ENCODE results near the gene DDX17. TPM values are rescaled to one million over a fixed set of nuclear protein-coding genes. Genes with fewer than 3 reads are reported as not detected.

The DDX17 gene
- total RNA-seq, 1 donor from 2014 or later = 174 TPM

DNA sequence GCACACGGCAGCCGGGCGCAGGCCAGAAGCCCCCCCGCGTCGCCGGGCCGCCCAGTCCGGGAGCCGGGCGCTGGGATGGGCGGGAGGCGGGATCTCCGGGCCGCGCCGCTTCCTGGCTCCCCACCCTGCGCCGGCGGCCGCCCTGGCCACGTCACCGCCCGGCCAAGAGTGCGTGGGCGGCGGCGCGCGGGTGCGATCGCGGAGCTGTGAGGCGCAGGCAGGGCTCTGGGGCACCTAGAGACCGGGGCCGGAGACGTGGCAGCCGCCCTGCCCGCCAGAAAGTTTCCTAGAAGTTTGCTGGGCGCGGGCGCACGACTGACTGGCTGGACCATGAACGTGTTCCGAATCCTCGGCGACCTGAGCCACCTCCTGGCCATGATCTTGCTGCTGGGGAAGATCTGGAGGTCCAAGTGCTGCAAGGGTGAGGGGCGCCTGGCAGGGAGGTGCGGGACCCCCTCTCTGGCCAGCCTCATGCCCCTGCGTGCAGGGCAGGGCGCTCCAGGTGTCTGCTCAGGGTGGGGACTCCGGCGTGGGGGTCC, 38.1 kb downstream of the DDX17 start, which contains the start of gene KDELR3:
Gene KDELR3, plus strand, starts transcription at position 193 of the 539 bp plus-strand sequence. Its CDS starts 138 bp downstream, at position 331.
- DNase-seq (ENCODE audit: low spot score) = peak; percentile 58
- peak; percentile 90 for ATAC-seq

DNA sequence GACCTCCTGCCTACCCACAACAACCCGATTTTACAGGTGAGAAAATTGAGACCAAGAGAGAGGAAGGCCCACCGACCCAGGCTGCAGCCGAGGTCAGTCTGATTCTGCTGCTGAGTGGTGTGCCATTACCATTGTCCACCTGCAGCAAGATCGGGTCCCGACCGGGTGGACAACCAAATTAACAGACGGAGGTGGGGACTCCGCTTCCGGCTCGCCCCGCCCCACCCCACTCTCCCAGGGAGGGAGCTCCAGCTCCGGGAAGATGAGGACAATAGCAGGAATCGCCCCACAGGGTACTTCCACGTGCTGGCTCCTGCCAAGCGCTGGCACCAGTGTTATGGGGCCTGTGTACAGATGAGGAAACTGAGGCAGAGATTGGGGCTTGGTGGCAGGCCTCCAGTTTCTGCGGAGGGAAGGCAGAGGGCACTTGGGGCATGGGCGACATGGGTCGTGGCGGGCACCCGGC, 38.6 kb downstream of the DDX17 start:
- DNase-seq (ENCODE audit: low spot score) (no peak), ATAC-seq (peak; percentile 9)

DNA sequence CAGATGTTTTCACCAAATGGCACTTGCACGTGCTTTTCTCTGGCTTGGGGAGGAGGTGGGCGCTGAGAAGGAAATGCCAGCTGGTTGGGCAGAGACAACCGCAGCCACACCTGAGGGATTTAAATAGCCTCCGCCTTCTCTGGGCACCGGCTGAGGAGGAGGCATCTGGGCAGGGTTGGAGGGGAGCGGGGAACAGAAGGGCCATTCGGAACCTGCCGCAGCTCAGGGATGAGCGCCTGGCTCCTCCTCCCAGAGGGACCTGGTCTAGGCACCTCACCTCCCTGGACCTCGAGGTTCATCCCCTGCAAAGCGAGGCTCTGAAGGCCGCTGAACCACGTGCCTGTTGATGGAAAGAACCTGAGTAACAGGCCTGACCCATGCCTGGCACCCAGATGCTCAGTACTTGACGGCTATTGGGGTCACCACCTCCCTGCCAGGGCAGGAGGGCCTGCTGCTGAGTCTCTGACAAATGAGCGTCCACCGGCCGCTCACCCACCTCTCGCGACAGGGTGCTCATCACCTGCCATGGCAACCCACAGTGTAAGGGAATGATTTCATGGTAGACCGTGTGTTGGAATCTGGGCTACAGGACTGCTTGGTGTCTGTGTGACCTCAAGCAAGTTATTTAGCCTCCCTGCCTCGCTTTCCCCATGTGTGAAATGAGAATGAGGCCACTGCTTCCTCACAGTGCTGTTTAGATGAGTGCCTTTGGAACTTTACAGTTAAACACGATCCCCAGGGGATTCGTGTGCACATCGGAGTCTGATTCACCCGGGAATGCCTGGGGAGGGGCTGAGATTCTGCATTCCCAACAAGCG, 40.2 kb downstream of the DDX17 start:
- no peak for DNase-seq (ENCODE audit: low spot score)
- no peak for ATAC-seq

DNA sequence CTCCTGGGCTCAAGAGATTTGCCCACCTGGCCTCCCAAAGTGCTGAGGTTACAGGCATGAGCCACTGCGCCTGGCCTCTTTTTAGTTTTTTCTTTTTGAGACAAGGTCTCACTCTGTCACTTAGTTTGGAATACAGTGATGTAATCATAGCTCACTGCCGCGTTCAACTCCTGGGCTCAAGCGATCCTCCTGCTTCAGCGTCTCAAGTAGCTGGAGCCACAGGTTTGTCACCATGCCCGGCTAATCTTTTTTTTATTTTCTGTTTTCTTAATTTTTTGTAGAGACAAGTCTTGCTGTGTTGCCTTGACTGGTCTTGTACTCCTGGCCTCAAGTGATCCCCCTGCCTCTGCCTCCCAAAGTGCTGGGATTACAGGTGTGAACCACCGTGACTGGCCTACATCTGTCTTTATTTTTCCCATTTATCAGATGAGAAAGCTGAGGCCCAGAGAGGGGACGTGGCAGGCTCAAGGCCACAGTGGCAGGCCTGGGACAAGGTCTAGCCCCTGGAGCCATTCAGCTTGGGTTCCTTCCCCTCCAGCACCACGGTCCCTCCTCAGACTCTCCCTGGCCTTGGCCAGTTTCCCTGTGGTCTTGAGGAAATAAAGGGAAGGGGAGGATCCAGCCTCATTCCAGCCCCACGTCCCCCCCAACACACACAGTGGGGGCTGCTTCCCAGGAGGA, 41.0 kb downstream of the DDX17 start:
- DNase-seq (ENCODE audit: low spot score) (no peak), ATAC-seq (no peak)

DNA sequence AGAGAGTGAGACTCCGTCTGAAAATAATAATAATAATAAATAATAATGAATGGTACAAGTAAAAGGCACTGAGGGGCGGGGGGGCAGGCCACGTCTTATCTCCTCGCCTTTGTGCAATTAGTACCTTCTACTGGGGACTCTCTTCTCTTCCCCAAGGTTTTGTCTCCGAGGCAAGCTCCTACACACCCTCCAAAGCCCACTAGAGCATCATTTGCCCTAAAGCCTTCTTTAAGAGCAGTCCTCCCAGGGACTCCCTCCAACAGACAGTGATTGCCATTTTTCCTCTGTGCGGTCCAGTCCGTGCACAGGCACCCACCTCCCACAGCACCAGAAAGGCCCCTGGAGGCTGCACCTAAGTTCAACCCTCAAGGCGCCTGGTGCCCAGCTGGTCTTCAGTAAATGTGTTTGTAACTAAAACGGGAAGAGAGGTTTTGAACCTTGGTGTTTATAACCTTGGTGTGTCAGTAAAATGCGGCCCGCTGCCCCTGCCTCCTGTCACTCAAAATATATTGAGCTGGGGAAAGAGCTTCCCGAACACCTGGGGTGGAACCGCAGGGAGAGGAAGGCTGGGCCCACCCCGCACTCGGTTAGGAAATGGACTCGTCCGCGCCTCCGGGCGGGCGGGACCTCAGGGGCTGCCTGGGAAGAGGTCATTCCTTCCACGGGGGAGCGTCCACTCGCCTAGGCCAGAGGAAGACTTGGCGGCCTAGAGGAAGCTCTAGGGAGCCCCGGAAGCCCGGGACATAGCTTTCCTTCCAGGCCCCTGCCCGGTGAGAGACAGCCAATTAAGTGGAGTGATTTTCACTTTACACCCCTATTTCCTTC, 42.9 kb downstream of the DDX17 start:
- ATAC-seq = peak; percentile 5
- no peak for DNase-seq (ENCODE audit: low spot score)

DNA sequence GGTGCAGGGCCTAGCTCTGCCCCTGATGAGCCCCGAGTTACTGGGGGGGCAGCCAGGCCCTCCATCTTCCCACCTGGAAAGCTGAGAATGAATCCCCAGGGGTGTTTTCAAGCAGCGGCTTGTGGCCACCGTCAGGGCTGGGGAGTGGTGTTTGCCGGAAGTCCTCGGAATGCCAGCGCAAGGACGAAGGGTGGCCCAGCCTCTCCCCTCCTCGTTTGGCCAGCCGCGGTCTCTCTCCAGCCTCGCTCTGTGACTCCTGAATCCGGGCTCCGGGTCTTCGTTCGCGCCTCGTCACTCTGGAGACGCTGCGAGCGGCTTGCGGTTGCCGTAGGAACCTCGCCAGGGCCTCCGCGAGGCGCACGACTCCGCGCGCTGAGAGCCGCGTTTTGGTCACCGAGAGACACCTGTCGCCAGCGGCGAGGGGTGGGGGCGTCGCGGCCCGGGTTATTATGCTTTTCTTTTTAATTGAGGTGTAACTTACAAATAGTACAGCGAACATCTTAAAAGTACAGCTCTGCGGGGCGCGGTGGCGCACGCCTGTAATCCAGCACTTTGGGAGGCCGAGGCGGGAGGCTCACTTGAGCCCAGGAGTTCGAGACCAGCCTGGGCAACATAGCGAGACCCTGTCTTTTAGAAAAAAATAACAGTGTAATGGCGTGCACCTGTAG, 44.6 kb downstream of the DDX17 start:
- DNase-seq (ENCODE audit: low spot score) (peak; percentile 59), ATAC-seq (peak; percentile 73)

DNA sequence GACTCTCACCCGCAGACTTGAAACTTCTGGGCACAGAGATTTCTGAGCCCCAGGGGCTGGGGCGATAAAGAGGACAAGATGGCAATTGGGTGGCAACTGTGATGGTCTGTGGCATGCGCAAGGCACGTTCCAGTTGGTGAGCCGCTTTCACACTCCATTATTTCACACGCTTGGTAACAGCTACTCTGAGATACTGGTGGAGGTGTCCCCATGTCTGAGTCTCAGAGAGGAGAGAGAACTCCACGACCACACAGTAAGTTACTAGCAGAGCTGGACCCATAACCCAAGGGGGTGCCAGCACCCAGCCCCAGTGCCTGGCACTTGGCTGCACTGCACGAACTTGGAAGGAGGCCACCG, 45.1 kb downstream of the DDX17 start:
- no peak for DNase-seq (ENCODE audit: low spot score)
- peak; percentile 10 for ATAC-seq

DNA sequence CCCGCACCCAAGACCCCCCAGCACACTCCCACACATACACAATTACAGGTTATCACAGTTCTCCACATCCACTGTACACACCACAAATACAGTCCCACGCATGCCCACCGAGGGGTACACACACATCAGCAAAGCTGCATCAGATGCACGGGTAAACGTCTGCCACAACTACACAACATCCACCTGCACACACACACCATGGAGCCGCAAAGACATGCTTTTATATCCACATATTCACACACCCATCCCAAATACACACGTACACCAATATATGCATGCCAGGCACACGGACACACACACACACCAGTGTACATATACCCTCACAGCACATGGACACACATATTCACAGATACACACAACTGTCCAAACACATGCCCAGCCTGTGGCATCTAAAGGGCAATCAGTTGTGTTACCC, 45.7 kb downstream of the DDX17 start:
- DNase-seq (ENCODE audit: low spot score) (no peak), ATAC-seq (peak; percentile 9)

DNA sequence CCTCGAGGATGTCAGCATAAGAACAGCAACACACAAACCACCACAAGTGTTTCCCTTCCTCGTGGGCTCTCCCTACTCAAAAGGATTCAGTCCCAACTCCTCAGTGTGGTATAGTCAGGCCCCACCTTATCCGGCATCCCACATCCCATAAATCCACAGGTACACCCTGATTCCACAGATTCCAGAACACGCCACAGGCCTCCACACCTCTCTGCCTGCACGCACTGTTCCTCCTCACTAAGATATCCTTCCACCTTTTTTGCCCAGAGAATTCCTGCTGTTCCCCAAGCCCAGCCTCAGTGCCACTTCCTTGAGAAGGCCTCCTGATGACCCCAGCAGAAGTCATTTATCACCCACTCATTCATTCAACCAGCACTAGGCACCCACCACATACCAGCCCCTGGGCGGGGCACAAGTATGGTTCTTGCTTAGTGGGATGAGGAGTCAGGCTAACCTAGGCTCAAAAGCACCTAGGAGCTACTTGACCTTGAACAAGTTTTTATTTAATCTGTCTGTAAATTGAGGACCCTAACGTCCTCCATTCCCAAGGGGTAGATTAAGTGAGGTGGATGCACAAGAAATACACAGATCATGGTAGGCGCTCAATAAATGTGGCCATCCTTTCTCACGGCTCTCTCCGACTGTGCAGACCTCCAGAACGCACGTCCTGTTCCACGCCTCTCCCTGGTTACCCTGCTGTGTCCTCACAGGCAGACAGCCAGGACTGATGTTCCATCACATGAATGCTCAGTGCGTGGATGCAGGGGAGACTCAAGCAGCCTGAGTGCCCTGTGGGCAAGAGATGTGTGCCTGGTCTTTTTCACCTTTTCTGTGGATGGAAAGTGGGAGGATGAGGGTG, 49.0 kb downstream of the DDX17 start:
- ATAC-seq = no peak

DNA sequence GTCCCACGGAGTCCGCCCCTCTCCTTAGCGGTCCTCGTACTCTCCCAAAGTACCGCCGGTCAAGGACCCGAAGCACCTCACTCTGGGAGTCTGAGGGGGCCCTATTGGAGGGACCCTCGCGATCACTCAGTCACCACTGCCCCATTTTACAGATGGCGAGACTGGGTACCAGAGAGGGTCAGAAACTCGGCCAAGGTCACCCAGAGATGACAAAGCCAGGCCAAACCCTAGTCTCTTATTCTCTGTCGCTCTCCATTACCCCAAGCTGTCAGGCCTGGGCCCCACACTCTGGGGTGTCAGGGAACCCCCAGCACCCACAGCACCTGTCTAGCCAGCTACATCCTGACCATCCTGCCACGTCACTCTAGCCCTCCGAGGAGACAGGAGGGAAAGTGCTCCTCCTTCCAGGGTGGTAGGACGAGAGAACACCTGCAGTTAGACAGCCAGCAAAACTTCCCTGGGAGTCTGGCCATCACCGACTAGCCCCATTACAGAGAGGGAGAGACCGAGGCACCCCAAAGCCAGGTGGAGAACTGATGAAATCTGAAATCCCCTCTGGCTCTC, 49.8 kb downstream of the DDX17 start:
- DNase-seq (ENCODE audit: low spot score) (no peak), ATAC-seq (no peak)

More for the DNA sequence above, 49.0 kb downstream of the DDX17 start:
- DNase-seq (ENCODE audit: low spot score) = no peak

DNA sequence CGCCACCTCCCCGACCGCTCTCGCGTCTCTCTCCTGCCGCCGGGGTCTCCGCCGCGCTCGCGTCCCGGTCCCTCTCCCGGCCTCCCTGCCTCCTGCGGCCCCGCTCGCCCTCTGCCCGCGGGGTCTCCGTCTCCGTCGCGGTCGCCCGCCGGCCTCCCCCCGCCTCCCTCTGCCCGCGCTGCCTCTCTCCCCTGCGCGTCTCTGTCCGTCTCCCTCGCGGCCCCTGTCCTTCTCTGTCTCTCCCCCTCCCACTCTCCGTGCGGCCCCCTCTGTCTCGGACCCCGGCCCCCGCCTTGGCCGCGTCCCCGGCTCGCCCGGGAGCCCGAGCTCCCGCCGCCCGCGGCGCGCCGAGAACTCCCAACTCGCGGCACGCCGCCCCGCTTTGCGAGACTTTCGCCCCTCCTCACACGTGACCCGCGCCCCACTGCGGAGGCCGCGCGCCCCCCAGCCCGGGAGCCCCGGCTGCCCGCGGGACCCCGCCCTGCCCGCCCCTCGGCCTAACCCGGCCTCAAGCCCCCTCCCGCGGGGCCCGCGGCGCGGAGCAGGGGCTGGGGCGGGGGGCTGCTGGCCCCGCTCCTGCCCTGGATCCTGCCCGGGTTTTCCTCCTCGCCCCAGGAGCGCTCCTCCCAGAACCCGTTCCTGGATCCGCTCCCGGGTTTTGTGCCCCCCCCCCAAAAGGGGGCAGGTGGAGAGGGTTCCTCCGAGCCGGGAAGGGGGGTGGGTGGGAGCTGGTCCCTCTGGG, 50.4 kb downstream of the DDX17 start:
- peak; percentile 11 for ATAC-seq
- DNase-seq (ENCODE audit: low spot score) = no peak

DNA sequence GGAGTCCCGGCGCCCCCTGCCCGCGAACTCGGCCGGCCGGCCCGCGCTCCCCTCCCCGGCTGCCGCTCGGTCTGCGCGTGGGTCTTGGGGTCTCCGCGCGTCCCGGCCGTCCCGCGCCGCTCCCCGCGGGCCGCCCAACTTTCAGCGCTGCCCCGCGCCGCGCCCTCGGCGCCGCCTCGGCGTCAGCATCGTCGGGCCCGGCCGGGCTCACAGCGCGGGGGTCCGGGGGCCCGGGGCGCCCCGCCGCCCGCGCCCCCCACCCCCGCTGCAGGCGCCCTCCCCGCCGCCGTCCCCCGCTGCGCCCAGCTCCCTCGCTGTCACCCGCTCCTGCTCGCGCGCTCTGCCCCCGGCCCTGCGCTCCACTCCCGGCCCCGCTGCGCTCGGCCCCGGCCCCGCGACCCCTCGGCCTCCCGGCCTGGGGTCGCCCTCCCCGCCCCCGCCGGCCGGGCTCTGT, 51.0 kb downstream of the DDX17 start, which contains the start of gene KCNJ4:
Gene KCNJ4, minus strand, starts transcription at position 124 of the 454 bp plus-strand sequence. CDS start 27,067 bp downstream, outside the sequence.
- ATAC-seq = no peak

DNA sequence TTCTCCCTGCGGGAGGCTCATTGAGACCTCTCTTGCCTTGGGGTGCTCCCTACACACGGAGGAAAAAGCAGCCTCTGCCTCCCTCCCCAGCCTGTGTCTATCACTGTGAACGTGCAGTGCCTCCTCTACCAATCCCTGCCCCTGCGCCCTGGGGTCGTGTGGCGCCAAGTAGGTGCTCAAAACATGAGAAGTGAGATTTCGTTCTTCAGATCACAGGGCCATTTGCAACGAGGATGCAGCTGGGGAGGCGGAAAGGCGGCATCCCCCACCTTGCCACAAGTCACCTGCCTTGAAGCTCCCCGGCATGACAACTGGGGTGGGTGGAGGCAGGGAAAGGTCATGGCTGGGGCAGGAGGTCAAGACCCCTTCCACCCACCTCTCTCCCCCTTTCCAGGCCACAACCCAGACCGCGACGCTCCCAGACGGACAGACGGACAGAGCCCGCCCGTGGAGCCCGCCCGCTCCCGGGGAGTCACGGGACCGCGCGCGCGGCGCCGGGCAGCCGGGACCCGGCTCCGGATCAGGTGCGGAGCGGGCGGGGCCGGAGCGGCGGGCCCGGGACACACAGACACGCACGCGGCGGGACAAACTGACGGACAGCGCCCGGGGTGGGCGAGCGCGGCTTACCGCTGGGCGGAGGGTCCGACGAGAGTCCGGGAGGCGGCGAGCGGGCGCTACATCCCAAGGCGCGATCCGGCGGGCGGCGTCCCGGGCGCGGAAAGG, 51.6 kb downstream of the DDX17 start:
- ATAC-seq = peak; percentile 56
- no peak for DNase-seq (ENCODE audit: low spot score)

More for the DNA sequence above, 51.0 kb downstream of the DDX17 start, which contains the start of gene KCNJ4:
- DNase-seq (ENCODE audit: low spot score) = no peak

DNA sequence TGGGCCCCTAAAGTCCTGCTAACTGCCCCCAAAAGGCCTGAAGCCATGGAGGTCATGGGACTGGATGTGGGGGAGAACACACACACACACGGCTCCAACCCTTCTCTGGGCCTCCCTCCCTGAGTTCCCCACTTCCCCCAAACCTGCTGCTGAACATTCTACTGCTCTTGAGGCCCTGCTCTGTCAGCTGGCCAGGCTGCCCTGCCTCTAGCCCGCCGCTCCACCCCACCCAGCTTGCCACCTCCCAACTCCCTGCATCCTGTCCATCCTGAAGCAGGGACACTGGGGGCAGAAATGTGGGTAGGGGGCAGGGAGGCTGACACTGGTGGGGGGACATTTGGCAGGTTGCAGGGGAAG, 52.1 kb downstream of the DDX17 start:
- ATAC-seq = no peak
- DNase-seq (ENCODE audit: low spot score) = no peak

DNA sequence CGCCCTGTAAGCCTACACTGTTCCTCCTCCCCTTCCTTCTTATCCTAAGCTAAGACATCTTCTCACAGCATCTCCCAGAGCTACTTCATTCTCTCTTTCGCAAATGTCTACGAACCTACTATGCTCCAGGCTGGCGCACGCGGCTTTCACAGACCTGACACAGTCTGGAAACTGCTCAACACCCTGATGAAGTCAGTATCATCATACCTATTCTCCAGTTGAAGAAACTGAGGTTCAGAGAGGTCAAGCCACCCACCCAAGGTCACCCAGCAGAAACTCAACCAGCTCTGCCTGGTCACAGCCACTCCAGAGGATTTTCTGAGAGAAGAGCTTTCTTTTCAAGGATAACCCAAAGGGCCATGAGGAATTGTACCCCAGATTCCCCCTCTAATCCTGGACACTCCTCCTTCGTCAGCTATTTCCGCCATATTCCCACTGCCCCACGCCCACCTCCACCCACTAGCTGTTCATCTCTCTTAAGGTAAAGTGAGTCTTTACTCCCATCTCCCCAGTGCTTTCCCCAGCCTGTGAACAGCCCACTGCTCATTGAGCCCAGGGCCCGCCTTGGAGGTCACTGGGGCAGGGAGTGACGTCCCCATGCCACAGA, 52.9 kb downstream of the DDX17 start:
- DNase-seq (ENCODE audit: low spot score) (no peak), ATAC-seq (no peak)

DNA sequence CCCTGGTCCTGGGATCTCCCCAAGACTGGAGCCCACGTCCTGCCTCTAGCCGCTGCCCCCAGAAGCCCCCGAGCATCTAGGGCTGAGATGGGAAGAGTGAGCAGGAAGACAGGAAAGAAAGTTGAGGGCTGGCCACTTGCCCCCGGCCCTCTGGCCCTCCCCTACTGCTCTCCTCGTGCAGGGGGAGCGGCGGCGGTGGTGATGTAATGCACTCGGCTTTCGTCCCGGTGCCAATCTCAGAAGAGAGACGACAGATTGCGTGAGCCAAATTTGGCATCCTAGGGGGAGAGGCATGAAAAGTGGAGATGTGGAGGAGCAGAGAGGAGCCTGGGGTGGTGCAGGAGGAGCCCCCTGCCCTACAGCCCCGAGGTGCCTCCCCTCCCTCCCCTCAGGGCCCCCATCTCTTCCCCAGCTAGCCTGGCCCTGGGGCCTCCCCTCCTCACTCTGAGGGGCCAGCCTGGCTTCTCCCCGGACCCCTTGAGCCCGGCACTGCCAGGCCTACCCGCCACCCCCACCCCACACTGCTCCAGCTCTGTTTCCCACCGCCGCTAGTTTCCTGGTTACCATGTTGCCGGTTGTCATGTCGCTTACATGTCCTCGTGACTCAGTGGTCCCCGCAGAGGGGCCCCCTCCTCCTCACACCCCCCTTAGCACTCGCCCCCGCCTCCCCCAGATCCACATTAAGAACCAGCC, 53.6 kb downstream of the DDX17 start:
- ATAC-seq = peak; percentile 40
- DNase-seq (ENCODE audit: low spot score) = no peak
